GM21825 (cell line): Measurements from ENCODE around the gene SLA2.
"Not testable (repeated sequence)": the region's sequence is repeated elsewhere in the genome, so short reads cannot be mapped to it uniquely, and the experiment has no call there.

Source experiments
- ATAC-seq: cut with Tn5 transposase; IDR thresholded peaks from one replicate; pipeline ENCODE4 v1.9.1; 2021; ENCODE audit warnings: mild to moderate bottlenecking, moderate library complexity; ENCODE audit not compliant: unreplicated experiment

The SLA2 gene

DNA sequence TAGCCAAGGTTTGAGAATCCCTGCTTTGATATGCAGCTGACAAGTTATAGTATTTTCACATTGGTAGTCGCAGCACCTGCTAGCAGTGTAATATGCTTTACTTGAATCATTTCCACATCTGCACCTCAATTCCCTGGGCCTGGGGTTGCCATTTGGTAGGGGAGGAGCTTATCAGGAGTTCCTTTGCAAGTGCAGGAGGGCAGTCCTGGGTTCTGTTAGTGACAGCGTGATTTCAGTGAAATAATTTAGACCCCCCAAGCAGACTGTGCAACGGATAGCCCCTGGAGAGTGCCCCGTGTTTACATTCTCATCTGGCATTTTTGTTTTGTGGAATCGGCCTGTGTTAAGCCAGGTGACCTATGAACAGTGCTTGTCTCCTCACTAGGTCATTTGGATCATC is 34.4 kb downstream of the SLA2 start:
- ATAC-seq: no peak

DNA sequence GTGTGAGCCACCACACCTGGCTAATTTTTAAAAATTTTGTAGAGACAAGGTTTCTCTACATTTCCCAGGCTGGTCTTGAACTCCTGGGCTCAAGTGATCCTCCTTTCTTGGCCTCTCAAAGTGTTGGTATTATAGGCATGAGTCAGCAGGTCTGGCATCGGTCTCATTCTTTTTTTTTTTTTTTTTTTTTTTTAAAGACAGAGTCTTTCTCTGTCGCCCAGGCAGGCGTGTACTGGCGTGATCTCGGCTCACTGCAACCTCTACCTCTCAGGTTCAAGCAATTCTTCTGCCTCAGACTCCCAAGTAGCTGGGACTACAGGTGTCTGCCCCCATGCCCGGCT is 37.6 kb downstream of the SLA2 start:
- ATAC-seq: not testable (repeated sequence)

DNA sequence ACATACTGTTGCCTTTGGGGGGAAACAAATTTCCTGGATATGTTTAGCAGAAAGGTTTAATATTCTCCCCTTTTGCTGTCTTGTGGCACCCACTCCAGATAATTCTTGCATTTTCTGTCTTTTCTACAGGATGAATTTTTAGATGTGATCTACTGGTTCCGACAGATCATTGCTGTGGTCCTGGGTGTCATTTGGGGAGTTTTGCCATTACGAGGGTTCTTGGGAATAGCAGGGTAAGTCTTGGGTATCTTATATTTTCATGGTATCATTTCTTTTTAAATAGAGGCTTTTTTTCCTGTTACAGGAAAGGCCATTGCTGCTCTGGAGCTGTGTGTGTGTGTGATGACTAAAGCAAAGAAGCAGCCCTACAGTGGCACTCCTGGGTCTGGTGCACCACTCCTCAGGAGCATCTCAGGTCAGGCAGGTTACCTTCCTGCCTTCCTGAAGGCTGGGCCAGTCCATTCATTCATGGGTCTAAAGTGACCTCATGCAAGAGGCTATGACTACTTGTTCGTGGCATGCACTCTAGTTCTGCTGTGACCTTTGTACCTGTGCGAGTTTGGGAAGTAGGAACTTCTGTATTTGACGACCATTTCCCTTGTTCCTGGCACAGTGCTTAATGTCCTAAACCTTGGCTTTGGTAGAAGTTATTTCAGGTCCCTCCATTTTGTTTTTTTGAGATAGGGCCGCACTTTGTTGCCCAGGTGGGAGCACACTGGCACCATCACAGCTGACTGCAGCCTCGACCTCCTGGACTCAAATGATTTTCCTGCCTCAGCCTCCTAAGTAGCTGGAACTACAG is 38.2 kb downstream of the SLA2 start:
- ATAC-seq: no peak

DNA sequence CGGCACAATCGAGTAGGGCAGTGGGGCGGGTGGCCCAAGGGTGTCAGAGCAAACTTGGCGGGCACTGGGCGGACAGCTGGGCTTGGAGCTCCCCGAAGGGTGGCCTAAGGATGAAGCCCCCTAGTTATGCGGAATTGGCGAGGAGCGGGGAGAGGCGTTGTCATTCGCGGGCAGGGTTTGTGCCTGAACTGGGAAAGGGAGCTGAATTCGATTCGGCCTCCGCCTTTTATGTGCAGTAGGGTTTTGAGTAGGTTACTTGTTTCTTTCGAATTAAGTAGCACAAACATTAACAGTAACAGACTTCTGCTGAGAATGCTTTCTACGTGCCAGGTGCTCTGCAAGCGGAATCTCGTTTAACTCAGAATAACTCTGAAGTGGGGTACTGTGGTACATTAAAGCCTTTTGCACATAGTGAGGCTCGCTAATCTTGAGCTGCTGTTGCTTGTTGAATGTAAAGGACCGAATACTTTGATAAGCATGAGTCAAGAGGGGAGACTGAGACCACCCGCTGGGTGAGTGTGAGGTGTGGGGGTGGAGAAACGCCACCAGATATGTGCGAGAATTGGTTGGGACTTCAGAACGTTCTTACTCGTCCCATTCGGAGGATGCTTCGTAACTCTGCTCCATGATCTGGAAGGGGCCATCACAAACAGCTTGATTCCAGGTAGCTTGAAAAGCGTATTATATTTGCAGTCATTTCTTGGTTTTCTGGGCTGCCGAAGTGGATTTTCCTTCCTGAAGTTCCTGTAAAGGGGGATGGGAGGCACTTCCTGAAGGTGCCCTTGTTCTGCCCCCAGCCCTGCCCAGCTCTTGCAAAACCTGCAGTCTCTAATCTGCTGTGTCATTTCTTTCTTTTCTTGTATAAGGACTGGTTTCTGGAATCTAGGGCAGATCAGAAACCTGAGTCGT is 39.6 kb downstream of the SLA2 start:
- no peak for ATAC-seq

DNA sequence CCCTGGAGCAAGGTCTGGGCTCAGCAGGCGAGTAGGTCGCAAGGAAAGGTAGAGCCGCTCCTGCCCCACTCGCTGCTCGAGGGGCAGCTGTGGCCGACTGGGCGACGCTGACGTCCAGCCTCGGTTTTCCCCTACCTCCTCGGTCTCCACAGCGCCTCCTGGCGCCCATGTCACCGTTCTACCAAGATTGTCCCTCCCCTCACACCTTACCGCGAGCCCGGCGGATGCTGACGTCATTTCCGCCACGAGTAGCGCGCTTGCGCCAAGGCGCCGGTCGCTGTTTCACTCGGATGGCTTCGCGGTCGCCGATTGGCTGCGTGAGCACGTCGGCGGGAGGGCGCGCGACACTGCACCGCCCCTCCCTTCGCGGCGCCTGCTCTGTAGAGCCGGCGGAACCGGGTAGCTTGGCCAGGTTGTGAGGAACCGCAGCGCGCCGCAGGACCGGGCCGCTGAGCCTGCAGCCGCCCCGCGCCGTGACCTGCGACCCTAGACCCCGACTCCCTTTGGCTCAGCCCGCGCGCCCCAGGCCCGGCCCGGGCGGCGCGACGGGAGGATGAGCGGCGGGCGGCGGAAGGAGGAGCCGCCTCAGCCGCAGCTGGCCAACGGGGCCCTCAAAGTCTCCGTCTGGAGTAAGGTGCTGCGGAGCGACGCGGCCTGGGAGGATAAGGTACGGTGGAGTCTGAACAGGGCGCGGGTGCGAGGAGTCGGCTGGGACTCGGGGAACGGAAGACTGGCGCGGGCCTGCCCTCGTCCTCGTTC is 40.4 kb downstream of the SLA2 start, which contains the start of gene RAB5IF:
Gene RAB5IF, plus strand, starts transcription at position 381 of the 759 bp plus-strand sequence. Its CDS starts 173 bp downstream, at position 554.
- peak; percentile 77 for ATAC-seq

DNA sequence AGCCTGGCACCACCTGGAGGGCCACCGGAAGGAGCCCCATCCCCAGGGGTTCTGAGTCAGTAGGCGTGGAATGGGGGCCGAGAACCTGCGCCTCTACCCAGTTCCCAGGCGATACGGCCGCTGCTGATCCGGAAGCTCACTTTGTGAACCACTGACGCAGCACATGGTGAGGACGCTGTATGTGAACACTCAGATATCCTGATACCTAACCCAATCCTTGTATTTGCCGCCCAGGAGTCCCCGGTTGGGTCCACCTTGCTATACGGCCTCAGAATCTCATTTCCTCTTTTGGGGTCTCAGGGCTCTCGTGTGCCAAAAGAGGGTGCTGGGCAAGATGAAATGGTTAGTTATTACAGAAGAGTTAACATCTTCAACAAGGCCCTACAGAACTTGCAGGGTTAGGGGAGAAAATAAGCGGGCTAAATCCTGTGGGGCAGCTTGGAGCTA is 41.0 kb downstream of the SLA2 start:
- ATAC-seq: peak; percentile 37

DNA sequence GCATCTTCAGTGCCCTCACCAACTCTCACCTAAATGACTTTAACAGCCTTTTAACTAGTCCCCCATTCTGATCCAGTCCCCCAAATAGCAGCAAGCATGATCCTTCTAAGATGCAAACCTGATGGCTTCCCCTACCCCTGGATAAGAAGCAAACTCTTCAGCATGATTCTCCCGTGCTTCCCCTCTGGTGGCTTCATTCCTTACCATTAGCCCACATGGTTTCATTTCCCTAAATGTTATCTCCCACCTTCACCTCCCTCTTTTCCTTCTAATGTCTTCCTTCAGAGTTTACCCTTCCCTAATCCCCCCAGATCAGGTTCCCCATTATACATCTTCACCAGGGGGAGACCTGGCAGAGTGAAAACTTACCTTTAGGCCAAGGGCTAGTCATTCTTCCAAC is 44.5 kb downstream of the SLA2 start:
- ATAC-seq: no peak

DNA sequence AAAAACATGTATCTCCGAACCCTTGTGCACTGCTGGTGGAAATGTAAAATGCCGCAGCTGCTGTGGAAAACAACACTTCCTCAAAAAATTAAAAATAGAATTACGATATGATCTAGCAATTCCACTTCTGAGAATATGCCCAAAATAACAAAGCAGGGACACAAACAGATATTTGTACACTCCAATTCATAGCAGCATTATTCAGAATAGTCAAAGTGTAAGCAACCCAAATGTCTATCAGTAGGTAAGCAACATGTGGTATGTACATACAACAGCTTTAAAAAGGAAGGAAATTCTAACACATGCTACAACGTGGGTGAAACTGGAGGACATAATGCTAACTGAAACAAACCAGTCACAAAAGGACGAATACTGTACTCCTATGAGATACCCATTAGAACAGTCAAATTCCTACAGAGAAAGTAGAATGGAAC is 46.1 kb downstream of the SLA2 start:
- ATAC-seq: no peak

DNA sequence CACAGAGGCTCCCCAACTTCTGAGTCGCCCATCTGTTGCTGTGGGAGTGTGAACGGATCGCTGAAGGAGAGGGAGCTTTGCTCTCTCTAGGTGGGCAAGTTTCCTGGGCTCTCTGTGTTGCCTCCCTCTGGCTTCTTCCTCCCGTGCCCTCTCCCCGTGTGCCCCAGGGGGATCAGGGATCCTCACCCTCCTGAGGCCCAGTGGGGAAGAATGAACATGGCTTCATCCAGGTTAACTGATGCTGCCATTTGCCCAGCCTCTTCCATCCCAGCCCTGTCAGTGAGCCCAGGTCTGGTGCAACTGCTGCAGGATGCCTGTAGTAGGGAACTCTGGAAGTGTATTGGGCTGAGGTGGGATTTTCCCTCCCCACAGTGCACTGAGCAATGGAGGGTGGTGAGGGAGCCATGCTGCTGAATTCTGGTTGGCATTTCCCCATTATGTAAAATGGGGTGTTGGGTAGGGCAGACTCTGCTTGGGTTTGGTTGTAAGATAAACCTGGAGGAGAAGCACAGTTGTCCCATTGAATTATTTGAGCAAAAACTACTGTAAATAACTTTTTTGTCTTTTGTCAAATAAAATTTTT is 52.6 kb downstream of the SLA2 start:
- no peak for ATAC-seq

DNA sequence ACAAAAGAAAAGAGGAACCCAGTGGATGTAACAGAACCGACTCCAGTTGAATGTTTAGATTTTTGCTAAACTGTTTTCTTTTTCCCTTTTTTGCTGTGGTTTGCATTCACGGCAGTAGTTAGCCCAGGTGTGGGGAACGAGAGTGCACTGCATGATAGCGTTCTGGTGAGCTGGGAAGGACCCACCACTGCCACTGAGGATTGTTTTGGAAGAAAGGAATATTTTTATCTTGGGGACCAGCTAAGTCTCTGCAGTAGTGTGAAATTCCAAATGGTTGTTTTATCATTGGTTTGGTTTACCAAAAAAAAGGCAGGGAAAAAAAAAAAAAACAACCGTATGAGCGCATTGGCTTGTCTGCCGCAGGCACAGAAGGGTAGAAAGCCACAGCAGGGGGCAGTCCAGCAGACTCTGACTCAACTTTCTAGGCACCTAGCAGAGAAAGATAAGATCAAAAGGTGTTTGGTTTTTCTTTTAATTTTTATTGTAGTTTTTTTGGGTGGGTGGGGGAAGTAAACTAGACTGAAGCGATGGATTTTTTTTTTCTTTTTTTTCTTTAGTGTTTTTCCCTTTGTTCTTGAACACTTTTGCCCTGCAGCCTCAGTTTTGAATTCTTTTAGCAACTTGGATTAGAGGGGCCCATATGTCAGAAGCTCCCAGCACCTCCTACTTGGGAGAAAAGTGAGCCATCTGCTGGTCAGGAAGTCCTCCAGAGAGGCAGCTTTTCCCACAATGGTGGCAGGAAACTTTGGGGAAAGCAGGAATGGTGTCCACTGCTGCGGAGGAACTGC is 53.9 kb downstream of the SLA2 start:
- no peak for ATAC-seq

DNA sequence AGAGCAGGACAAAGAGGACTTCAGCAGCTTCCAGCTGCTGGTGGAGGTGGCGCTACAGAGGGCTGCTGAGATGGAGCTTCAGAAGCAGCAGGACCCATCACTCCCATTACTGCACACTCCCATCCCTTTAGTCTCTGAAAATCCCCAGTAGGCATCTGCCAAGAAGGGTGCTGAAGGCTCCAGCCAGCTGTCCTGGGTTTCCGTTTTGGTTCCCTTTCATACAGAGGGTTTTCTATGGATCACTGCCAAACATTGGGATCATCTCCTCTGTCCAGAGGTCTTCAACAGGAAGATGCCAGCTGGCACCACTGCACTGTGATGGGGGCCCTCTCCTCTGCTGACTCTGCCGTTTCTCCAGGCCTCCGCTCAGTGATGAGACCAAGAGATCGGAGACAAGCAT is 54.7 kb downstream of the SLA2 start:
- no peak for ATAC-seq

DNA sequence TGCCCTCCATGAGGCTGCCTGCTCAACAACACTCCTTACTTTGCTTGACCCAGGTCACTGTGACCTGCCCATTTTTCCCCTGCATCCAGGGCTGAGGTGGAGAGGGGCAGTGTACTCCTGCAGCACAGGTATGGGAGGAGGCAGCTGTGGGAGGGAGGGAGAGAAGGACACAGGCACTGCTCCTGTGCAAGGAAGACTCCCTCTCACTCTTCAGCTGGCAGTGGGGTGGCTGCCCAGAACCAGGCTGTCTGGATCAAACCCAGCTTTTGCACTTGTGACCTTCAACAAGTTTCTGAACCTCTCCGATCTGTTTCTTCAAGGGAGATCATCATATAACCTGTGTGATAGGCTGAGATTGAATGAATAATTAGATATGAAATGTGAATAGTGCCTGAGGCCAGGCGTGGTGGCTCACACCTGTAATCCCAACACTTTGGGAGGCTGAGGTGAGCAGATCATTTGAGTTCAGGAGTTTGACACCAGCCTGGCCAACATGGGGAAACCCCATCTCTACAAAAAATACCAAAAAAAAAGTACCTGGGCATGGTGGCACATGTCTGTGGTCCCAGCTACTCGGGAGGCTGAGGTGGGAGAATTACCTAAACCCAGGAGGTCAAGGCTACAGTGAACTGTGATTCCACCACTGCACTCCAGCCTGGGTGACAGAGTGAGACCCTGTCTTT is 58.5 kb downstream of the SLA2 start:
- ATAC-seq: no peak

DNA sequence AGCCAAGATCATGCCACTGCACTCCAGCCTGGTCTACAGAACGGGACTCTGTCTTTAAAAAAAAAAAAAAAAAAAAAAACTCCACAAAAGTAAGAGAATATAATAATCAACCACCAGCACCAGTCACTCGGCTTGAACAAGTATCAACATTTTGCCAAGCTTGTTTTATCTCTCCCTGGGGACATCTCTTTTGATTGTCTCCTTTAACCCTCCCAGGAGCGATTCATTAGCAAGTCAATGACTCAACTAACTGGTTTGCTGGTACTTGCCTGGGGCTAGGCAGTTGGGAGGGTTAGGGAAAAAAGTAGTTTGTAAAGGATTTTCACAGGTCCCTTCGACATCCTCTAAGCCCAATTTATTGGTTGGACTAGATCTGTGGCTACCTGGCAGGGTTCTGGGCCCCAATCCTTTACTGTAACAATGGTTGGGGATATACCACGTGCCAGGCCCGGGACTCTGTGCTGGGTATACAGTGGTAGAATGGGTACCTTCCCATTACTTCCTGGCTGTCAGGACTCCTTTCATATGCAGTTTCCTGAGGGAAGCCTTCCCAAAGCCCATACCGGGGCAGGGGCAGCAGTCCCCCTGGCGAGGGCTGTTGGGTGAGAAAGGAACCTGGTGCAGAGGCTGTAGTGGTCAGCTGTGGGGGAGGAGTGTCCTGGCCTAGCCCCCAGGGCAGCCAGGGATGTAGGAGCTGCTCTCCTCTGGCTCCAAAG is 60.4 kb downstream of the SLA2 start:
- no peak for ATAC-seq

DNA sequence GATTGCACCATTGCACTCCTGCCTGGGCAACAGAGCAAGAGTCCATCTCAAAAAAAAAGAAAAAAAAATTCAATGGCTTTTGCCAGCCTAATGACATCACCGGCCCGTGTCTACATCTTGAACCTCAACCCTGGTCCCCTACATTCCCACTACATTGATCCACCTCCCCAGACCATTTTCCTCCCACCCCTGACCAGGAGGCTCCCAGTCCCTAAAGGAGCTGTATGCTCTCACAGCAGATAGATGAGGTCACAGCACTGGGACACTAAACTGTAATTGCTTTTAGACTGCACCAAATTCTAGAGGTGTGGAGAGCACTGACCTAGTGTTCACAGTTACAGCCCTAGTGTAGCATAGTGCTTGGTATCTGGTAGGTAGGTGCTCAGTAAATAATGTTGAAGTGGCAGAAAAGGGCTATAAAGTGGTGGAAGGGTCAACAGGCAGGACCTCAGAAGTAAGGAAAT is 61.9 kb downstream of the SLA2 start:
- no peak for ATAC-seq

DNA sequence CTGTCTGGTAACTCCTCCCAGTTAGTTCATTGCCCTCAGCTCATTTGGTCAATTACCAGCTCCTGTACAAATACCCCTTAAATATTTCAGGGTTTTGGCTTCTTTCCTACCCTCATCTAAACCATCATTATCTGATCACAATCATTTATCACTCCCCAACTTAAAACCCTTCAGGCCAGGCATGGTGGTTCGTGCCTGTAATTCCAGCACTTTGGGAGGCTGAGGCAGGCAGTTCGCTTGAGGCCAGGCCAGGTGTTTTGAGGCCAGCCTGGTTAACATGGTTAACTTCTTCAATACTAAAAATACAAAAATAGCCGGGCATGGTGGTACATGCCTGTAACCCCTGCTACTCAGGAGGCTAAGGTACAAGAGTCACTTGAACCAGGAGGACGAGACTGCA is 63.2 kb downstream of the SLA2 start:
- ATAC-seq: no peak

DNA sequence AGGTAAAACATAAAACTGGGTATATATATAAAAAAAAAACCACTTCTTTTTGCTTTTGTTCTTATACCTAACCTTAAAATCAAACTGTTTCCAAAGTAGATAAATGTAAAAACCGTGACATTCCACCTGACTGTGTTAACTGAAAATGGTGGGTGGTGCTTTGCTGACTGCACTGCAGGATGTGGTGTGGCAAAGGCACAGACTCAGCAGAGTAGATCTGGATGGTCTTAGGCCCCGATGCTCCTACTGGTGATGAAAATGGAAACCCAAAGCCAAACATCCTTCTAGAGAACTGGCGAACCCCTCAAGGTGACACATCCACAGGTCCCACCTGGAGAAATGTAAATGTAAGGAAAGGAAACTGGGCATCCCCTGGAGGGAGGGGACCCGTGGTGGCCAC is 63.7 kb downstream of the SLA2 start:
- ATAC-seq: no peak

DNA sequence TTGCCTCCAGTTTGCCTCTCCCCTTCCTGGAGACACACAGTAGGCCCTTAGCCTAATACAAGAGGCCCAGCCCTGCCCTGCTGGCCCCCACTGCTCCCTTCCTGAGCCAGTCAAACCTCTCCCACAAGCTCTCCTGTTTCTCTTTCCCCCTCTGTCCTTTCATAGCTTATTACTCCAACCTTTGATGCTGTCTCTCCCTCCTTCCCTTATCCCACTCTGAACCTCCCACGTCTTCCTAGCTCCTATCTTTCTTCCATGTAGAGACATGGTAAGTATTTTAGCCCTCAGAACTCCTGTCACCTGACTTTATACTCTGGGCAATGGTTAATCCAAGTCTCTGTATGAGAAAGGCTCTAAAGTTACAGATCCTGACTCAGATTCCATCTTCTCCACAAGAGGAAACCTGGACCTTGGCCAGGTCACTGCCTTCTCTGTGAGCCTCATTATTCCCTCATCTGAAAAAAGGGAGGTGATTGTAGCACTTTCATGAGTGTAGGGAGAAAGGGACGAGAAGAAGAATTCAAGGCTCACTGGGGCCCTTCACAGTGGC is 65.9 kb downstream of the SLA2 start:
- ATAC-seq: no peak

DNA sequence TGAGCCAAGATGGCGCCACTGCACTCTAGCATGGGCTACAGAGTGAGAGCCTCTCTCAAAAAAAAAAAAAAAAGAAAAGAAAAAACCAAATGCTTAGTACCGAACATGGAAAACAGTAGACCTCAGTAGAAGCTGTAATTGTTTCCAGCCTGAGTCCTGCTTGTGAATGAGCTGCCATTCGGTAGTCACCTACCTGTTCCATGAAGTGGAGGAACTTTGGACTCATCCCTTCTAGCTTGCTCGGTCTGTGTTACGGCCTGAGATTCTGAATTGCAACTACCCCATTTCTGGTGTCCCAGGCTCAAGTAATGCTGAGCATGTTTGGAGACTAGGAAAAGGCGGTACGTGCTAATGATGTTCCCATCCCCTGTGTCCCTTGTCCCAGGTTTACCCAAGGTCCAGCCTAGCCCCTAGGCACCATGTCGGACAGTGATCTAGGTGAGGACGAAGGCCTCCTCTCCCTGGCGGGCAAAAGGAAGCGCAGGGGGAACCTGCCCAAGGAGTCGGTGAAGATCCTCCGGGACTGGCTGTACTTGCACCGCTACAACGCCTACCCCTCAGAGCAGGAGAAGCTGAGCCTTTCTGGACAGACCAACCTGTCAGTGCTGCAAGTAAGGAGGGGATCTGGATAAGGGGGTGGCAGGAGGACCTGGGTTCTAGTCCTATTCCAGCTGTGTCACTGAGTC is 67.5 kb downstream of the SLA2 start:
- ATAC-seq: no peak
